SK-N-SH treated with all-trans-retinoic acid at 6 μM for 48 hours (cell line): ENCODE data around the gene FCHO2.

ENCODE experiments used
- ATAC-seq: fragments of 200-7000 bp; cut with Tn5 transposase; 3 replicates; pipeline ENCODE4 v1.9.1; 2020; ENCODE audit warnings: mild to moderate bottlenecking, moderate library complexity
- ARNTL ChIP-seq: fragments of 450-650 bp; formaldehyde crosslinking; IDR thresholded peaks from 2 replicates; pipeline ENCODE4 v1.5.0; 2020; ENCODE audit warnings: low read depth, mild to moderate bottlenecking, moderate library complexity, borderline replicate concordance
- BACH2 ChIP-seq: fragments of 250-450 bp; sonication (Bioruptor Pico); IDR thresholded peaks from 2 replicates; pipeline ENCODE4 v1.9.0; 2021; ENCODE audit warnings: mild to moderate bottlenecking, borderline replicate concordance
- CSDC2 ChIP-seq: fragments of 250-450 bp; sonication (Bioruptor Pico); IDR thresholded peaks from 2 replicates; pipeline ENCODE4 v1.5.0; 2020; ENCODE audit warnings: mild to moderate bottlenecking, moderate library complexity
- ESRRG ChIP-seq: fragments of 250-450 bp; sonication (Bioruptor Pico); IDR thresholded peaks from 2 replicates; pipeline ENCODE4 v1.6.1; 2021; ENCODE audit warnings: mild to moderate bottlenecking
- GLIS3 ChIP-seq: fragments of 250-450 bp; sonication (Bioruptor Pico); IDR thresholded peaks from 2 replicates; pipeline ENCODE4 v1.5.0; 2020; ENCODE audit warnings: mild to moderate bottlenecking, moderate library complexity
- OSR1 ChIP-seq: fragments of 250-450 bp; sonication (Bioruptor Pico); IDR thresholded peaks from 2 replicates; pipeline ENCODE4 v1.8.0; 2022; ENCODE audit warnings: moderate library complexity, mild to moderate bottlenecking, inconsistent platforms
- PPARA ChIP-seq: fragments of 250-450 bp; sonication (Bioruptor Pico); IDR thresholded peaks from 2 replicates; pipeline ENCODE4 v1.5.0; 2020; ENCODE audit warnings: mild to moderate bottlenecking, borderline replicate concordance
- RARB ChIP-seq: fragments of 250-450 bp; sonication (Bioruptor Pico); IDR thresholded peaks from 2 replicates; pipeline ENCODE4 v1.8.0; 2021; ENCODE audit warnings: mild to moderate bottlenecking, moderate library complexity
- SNAI2 ChIP-seq: fragments of 250-450 bp; sonication (Bioruptor Pico); IDR thresholded peaks from 2 replicates; pipeline ENCODE4 v1.5.0; 2020; ENCODE audit warnings: mild to moderate bottlenecking, moderate library complexity
- TCF4 ChIP-seq: fragments of 250-450 bp; sonication (Bioruptor Pico); IDR thresholded peaks from 2 replicates; pipeline ENCODE4 v1.8.0; 2021; ENCODE audit warnings: mild to moderate bottlenecking, moderate library complexity, borderline replicate concordance
- TOX ChIP-seq: fragments of 250-450 bp; sonication (Bioruptor Pico); IDR thresholded peaks from 2 replicates; pipeline ENCODE4 v1.8.0; 2021; ENCODE audit warnings: mild to moderate bottlenecking, moderate library complexity, borderline replicate concordance
- ZFP3 ChIP-seq: fragments of 250-450 bp; sonication (Bioruptor Pico); IDR thresholded peaks from 2 replicates; pipeline ENCODE4 v1.5.0; 2020; ENCODE audit warnings: mild to moderate bottlenecking, moderate library complexity
- ZFP30 ChIP-seq: fragments of 450-650 bp; formaldehyde crosslinking; IDR thresholded peaks from 2 replicates; pipeline ENCODE4 v1.5.0; 2022; ENCODE audit warnings: mild to moderate bottlenecking, moderate library complexity
- ZNF565 ChIP-seq: fragments of 450-650 bp; formaldehyde crosslinking; conservative IDR thresholded peaks from 2 replicates; pipeline ENCODE4 v1.5.0; 2020; ENCODE audit warnings: low read depth, mild to moderate bottlenecking, moderate library complexity
- ZNF70 ChIP-seq: fragments of 450-650 bp; formaldehyde crosslinking; IDR thresholded peaks from 2 replicates; pipeline ENCODE4 v1.5.0; 2020; ENCODE audit warnings: mild to moderate bottlenecking, moderate library complexity
- ZNF8 ChIP-seq: fragments of 450-650 bp; formaldehyde crosslinking; IDR thresholded peaks from 2 replicates; pipeline ENCODE4 v1.5.0; 2020; ENCODE audit warnings: mild to moderate bottlenecking, moderate library complexity
- TF ChIP-seq, protein P1 (sequence below): fragments of 250-450 bp; sonication (Bioruptor Pico); IDR thresholded peaks from 2 replicates; pipeline ENCODE4 v1.5.1; 2021; ENCODE audit warnings: mild to moderate bottlenecking, moderate library complexity
- TF ChIP-seq, protein P2 (sequence below): fragments of 250-450 bp; sonication (Bioruptor Pico); IDR thresholded peaks from 2 replicates; pipeline ENCODE4 v1.5.1; 2020; ENCODE audit warnings: low read depth, mild to moderate bottlenecking, moderate library complexity
- TF ChIP-seq, protein P3 (sequence below): fragments of 250-450 bp; sonication (Bioruptor Pico); IDR thresholded peaks from 2 replicates; pipeline ENCODE4 v1.8.0; 2020; ENCODE audit warnings: mild to moderate bottlenecking, moderate library complexity, borderline replicate concordance

FCHO2 gene

DNA sequence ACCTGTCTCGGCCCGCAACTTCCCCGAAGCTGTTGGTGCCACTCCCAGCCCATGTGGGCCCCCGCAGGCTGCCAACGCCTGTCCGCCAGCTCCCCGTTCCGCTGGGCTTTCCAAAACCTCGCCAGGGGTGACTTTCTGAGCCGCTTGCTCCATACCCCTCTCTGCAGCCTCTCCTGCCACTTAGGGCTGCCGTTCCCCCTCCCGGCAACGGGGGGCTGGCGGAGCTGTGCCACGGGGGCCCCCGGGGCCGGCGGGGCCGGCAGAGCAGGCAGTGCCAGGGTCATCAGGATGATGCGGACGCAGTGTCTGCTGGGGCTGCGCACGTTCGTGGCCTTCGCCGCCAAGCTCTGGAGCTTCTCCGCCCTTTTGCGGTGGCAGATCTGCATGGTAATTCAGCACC, 40.8 kb downstream of the FCHO2 start (continued):
- TF ChIP-seq ARNTL (CRISPR knock-in tag) (no peak), TOX (CRISPR knock-in tag) (no peak)
- TF ChIP-seq, protein P1, sequence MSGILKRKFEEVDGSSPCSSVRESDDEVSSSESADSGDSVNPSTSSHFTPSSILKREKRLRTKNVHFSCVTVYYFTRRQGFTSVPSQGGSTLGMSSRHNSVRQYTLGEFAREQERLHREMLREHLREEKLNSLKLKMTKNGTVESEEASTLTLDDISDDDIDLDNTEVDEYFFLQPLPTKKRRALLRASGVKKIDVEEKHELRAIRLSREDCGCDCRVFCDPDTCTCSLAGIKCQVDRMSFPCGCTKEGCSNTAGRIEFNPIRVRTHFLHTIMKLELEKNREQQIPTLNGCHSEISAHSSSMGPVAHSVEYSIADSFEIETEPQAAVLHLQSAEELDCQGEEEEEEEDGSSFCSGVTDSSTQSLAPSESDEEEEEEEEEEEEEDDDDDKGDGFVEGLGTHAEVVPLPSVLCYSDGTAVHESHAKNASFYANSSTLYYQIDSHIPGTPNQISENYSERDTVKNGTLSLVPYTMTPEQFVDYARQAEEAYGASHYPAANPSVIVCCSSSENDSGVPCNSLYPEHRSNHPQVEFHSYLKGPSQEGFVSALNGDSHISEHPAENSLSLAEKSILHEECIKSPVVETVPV (CRISPR knock-in tag), result no peak

DNA sequence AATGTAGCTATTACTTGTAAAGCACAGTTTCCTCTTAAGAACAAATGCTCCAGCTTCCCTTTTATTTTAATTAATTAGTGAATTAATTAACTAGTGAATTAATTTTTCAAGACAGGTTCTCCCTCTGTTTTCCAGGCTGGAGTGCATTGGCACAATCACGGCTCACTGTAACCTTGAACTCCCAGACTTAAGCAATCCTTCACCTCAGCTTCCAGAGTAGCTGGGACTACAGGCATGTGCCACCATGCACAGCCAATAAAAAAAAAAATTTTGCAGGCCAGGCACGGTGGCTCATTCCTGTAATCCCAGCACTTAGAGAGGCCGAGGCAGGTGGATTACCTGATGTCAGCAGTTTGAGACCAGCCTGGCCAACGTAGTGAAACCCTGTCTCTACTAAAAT, 44.1 kb downstream of the FCHO2 start:
- ATAC-seq, result no peak
- TF ChIP-seq SNAI2, result no peak
- no peak for TF ChIP-seq ESRRG (CRISPR knock-in tag)
- no peak for TF ChIP-seq CSDC2 (CRISPR knock-in tag)
- no peak for TF ChIP-seq TOX (CRISPR knock-in tag)
- TF ChIP-seq ZFP3, result no peak
- no peak for TF ChIP-seq GLIS3 (CRISPR knock-in tag)
- TF ChIP-seq, protein P1 (CRISPR knock-in tag), result no peak
- TF ChIP-seq TCF4 (CRISPR knock-in tag), result no peak
- TF ChIP-seq ZFP30 (CRISPR knock-in tag), result no peak

DNA sequence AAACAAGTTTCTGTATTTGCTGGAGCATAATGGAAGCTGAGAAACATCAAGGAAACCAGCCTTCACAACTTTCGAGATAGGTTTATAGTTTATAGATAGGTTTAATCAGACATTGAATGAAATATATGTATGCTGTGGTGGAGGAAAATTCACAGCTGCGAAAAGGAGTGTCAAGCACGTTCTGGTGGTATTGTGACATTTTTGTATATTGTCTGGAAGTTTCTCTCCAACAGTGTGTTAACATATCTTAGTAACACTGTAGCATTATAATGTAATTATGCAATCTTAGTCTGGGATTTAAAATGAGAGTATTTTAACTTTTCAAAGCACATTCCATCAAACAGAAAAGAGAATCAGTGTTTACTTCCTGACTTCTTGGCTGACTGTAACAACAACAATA, 50.0 kb downstream of the FCHO2 start:
- TF ChIP-seq SNAI2, result no peak
- TF ChIP-seq BACH2 (CRISPR knock-in tag), result no peak
- no peak for TF ChIP-seq OSR1 (CRISPR knock-in tag)
- TF ChIP-seq ZNF70, result no peak
- TF ChIP-seq, protein P1 (CRISPR knock-in tag), result no peak
- TF ChIP-seq ARNTL (CRISPR knock-in tag), result no peak
- no peak for TF ChIP-seq ZNF8 (CRISPR knock-in tag)
- TF ChIP-seq CSDC2 (CRISPR knock-in tag), result no peak
- no peak for TF ChIP-seq ZFP3
- TF ChIP-seq, all 23 proteins: peak for 0
- no peak for ATAC-seq

DNA sequence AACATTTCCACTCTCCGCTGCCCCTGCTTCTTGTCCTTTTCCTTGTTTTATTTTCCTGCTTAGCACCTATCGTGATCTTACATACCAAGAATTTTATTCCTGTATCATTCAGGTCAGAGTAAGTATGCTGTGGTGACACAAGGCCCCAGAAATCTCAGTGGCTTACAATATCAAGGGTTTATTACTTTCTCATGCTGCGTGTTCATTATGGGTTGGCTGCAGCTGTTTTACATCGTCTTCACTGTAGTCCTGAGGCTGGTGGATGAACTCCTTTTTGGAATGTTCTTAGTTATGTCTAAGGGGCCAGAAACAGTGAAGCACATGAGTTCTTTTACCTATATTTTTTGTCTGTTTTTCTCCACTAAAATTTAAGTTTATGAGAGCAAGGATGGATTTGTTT, 51.2 kb downstream of the FCHO2 start:
- ATAC-seq, result no peak
- TF ChIP-seq ARNTL (CRISPR knock-in tag), result no peak
- no peak for TF ChIP-seq ZNF8 (CRISPR knock-in tag)
- TF ChIP-seq RARB (CRISPR knock-in tag), result no peak
- TF ChIP-seq GLIS3 (CRISPR knock-in tag), result no peak
- no peak for TF ChIP-seq TCF4 (CRISPR knock-in tag)
- TF ChIP-seq PPARA (CRISPR knock-in tag), result no peak
- no peak for TF ChIP-seq ZNF70
- TF ChIP-seq BACH2 (CRISPR knock-in tag), result no peak
- TF ChIP-seq, protein P2, sequence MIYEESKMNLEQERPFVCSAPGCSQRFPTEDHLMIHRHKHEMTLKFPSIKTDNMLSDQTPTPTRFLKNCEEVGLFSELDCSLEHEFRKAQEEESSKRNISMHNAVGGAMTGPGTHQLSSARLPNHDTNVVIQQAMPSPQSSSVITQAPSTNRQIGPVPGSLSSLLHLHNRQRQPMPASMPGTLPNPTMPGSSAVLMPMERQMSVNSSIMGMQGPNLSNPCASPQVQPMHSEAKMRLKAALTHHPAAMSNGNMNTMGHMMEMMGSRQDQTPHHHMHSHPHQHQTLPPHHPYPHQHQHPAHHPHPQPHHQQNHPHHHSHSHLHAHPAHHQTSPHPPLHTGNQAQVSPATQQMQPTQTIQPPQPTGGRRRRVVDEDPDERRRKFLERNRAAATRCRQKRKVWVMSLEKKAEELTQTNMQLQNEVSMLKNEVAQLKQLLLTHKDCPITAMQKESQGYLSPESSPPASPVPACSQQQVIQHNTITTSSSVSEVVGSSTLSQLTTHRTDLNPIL, result no peak
- TF ChIP-seq, protein P3, sequence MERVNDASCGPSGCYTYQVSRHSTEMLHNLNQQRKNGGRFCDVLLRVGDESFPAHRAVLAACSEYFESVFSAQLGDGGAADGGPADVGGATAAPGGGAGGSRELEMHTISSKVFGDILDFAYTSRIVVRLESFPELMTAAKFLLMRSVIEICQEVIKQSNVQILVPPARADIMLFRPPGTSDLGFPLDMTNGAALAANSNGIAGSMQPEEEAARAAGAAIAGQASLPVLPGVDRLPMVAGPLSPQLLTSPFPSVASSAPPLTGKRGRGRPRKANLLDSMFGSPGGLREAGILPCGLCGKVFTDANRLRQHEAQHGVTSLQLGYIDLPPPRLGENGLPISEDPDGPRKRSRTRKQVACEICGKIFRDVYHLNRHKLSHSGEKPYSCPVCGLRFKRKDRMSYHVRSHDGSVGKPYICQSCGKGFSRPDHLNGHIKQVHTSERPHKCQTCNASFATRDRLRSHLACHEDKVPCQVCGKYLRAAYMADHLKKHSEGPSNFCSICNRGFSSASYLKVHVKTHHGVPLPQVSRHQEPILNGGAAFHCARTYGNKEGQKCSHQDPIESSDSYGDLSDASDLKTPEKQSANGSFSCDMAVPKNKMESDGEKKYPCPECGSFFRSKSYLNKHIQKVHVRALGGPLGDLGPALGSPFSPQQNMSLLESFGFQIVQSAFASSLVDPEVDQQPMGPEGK (CRISPR knock-in tag), result no peak
- TF ChIP-seq CSDC2 (CRISPR knock-in tag), result no peak
- no peak for TF ChIP-seq ZNF565
- TF ChIP-seq, protein P1 (CRISPR knock-in tag), result no peak
- TF ChIP-seq ESRRG (CRISPR knock-in tag), result no peak
